ENCODE results near the gene FAM53B. TPM values are rescaled to one million over a fixed set of nuclear protein-coding genes. Genes with fewer than 3 reads are reported as not detected.

Gene FAM53B
- total RNA-seq, 1 donor from 2014 or later, result 19.3 TPM

DNA sequence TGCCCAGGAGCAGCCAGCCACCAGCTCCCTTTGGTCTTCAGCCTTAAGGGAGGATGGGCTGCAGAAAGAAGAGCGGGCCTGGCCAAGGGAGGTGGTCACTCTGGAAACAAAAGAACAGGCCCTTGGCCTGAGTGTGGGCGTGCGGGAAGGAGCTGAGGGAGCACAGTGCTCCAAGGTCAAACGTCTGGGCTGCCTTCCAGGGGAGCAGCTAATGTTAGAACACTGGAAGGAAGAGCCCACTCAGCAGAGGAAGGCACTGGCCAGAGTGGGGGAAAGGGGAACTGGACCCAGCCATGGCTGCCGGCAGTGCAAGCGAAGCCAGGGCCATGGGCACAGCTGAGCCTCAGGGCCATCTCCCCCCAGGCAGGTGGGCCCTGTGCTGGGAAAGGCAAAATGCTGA, 42.7 kb downstream of the FAM53B start:
- intact Hi-C loops (cut with micrococcal nuclease), result no loop called here
- Mint-ChIP-seq H3K36me3 (ENCODE audit: low read depth) (peaks cover 68% of the 10 kb centered on the region), H3K27ac (peak overlapping the region; percentile 96), H3K27me3 (ENCODE audit: low read depth) (no peaks in the 10 kb centered on the region), H3K4me1 (ENCODE audit: low read depth) (peaks cover 85% of the 10 kb centered on the region), H3K9me3 (no peaks in the 10 kb centered on the region), H3K4me3 (ENCODE audit: low read depth) (no peak overlapping the region)
- DNase-seq (ENCODE audit: low spot score), result no peak

DNA sequence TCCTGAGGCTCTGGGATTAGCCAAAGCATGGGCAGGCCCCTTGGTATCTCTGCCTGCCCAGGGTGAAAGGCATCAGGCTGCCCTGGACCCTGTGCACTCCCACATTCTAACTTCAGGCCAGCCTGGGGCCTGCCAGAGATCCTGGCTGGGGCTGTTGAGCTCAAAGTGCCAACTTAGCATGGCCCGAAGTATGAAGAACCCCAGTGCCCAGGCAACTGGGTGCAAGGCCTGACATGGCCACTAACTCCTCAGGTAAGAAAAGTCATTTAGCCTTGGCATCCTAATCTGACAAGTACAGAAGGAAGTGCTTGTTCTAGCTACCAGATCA, 43.2 kb downstream of the FAM53B start:
- peak overlapping the region; percentile 96 for H3K27ac Mint-ChIP-seq
- H3K9me3 Mint-ChIP-seq, result no peaks in the 10 kb centered on the region
- H3K4me3 Mint-ChIP-seq (ENCODE audit: low read depth), result no peak overlapping the region
- H3K4me1 Mint-ChIP-seq (ENCODE audit: low read depth), result peaks cover 85% of the 10 kb centered on the region
- DNase-seq (ENCODE audit: low spot score), result no peak
- no peaks in the 10 kb centered on the region for H3K27me3 Mint-ChIP-seq (ENCODE audit: low read depth)
- H3K36me3 Mint-ChIP-seq (ENCODE audit: low read depth), result peaks cover 68% of the 10 kb centered on the region
- intact Hi-C loops (cut with micrococcal nuclease), result no loop called here

DNA sequence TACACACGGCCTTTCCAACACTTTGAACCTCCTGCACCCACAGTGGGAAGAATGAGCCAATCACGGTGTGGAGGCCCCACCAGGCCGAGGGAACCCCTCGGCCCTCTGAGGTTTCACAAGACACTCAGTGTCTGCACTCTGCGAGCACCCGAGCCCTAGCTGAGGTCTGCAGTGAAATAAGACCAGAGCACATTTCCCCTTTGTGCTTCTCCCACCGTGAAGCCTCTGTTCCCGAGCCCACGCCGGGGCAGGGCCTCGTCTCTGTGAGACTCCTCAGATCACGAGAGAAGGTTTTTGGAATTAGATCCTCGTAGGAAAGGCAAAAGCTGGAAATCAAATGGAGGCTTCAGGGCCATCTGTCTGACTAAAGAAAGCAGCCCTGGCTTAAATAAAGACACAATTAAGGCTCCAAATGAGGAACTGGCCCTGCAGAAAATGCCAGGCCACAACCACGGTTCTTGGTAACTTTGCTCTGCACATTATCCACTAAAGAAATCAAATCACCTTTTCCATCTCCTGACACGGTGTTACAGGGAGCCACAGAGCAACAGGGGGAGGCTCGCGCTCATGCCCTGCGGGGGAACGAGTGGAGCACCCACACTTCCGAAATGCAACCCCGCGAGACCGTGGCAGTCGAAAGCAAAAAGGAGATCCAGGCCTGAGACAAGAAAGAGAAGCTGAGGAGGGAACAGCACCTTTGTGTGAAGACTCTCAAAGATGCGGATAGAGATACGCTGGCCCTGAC, 43.7 kb downstream of the FAM53B start:
- H3K27ac Mint-ChIP-seq, result peak overlapping the region; percentile 72
- peaks cover 68% of the 10 kb centered on the region for H3K36me3 Mint-ChIP-seq (ENCODE audit: low read depth)
- no peak overlapping the region for H3K4me3 Mint-ChIP-seq (ENCODE audit: low read depth)
- peaks cover 87% of the 10 kb centered on the region for H3K4me1 Mint-ChIP-seq (ENCODE audit: low read depth)
- intact Hi-C loops (cut with micrococcal nuclease), result no loop called here
- DNase-seq (ENCODE audit: low spot score), result no peak
- no peaks in the 10 kb centered on the region for H3K9me3 Mint-ChIP-seq
- no peaks in the 10 kb centered on the region for H3K27me3 Mint-ChIP-seq (ENCODE audit: low read depth)

DNA sequence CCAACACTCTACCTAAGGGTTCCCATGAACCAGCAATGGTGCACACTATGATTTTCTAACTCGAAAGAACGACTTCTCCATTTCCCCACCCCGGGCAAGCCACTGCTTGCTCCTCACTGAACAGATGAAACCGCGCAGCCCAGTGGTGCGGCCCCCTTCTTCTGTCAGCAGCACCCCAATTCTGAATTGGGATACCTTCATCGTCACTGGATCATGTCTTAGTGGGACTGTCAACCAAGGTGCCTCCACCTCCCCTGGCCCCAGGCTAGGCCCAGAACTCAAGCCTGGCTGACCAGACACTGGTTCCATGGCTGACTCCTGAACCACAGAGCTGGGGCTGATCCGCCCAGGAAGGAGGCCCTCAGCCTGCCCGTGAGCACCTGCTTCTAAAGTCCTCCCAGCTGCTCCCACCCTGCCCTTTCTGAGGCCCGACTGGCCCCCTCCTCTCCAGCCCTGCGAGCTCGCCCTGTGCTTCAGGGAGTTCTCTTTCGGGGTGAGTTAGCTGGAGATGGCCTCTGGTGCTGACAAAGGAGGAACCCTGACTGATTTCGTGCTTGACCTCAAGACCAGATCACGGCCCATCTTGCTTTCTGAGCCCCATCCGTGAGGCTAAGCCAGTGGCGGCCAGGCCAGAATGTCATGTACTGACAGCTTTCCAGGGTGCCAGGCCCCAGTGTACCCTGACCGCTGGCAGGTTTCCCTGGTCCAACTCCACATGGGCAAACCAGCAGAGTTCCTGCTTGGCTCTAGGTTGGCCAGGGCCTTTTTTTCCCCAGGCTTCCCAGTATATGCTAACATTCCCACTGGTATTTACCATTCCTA, 44.5 kb downstream of the FAM53B start:
- Mint-ChIP-seq H3K4me1 (ENCODE audit: low read depth) (peaks cover 92% of the 10 kb centered on the region), H3K27ac (peak overlapping the region; percentile 67), H3K9me3 (no peaks in the 10 kb centered on the region), H3K36me3 (ENCODE audit: low read depth) (peaks cover 69% of the 10 kb centered on the region), H3K4me3 (ENCODE audit: low read depth) (no peak overlapping the region), H3K27me3 (ENCODE audit: low read depth) (no peaks in the 10 kb centered on the region)
- DNase-seq (ENCODE audit: low spot score), result no peak
- intact Hi-C loops (cut with micrococcal nuclease), result loop anchor here (5.0 kb wide), 1 partner anchor 93 kb away; the partner anchor contains the start of gene EEF1AKMT2

DNA sequence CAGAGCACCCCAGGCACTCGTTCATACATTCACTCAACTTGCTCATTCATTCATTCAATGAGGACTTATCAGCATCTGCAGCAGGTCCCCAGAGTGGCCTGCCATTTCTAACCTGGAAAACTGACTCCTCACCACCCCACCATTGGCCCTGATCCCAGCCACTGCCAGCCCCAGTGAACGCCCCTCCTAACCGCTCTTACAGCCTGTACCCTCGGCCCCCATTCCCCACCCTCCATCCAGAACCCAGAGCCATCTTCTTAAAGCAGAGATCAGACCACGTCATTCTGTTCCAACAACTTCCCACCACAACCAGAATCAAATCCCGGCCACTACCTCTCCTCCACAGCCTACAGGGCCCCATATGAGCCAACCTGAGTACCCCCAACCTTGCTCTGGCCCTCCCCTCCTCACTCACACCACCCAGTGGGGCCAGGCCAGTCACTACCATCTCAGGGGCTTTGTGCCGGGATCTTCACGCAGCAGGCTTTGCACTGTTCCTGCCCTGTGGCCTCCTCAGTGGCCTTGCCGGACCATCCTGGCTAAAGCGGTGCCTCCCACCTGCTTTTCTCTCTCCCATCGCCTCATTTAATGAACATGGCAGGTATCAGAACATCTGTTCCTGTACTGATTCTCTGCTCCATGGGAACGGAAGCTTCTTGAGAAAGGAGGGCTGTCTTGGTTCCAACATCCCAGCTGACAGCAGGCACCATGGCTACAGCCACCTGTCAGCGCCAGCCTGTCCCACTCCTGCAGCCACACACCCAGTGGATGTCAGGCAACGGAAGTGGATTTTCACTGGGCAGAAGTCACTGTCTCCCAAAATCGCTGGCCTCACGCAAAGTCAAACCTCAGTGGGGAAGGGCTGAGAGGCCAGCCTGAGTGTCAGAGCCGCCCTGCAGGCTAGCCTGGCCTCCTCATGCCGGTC, 45.4 kb downstream of the FAM53B start:
- peaks cover 93% of the 10 kb centered on the region for H3K4me1 Mint-ChIP-seq (ENCODE audit: low read depth)
- intact Hi-C loops (cut with micrococcal nuclease), result loop anchor here (1.0 to 5.0 kb wide), 2 partner anchors 10 to 93 kb away; partner anchors contain the start of gene EEF1AKMT2
- no peaks in the 10 kb centered on the region for H3K27me3 Mint-ChIP-seq (ENCODE audit: low read depth)
- DNase-seq (ENCODE audit: low spot score), result no peak
- H3K36me3 Mint-ChIP-seq (ENCODE audit: low read depth), result peaks cover 68% of the 10 kb centered on the region
- H3K9me3 Mint-ChIP-seq, result no peaks in the 10 kb centered on the region
- no peak overlapping the region for H3K4me3 Mint-ChIP-seq (ENCODE audit: low read depth)
- peak overlapping the region; percentile 94 for H3K27ac Mint-ChIP-seq

DNA sequence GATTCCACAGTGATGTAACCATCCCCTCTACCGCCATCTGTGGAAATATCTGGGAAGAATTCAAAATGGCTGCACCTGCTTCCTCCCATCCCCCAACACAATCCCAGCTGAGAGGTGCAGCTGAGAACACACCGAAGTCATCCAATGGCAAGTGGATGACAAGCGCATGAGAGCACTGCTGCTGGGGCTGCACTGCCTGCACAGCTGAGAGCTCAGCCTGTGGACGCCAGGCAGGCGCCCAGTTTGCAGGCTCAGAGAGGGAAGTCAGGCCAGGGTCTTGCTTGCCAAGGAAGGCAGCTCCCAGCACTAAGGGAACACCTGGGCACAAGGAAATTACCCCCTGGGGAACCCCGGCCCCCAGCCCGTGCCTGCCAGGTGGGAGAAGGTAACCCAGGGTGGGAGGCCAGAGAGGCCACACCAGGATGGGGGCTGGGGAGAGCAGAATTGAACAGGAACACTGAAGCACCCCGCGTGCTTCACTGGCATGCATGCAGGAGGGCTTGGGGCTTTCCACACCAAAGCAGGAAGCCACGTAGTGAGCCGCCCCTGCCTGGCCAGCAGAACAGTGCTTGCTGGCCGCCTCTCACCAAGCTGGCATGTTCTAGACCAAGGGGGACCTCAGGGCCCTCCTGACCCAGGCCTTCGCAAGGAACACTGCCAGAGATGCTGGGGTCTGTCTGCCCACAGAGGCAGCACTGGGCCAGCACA, 46.2 kb downstream of the FAM53B start:
- Mint-ChIP-seq H3K27ac (peak overlapping the region; percentile 94), H3K4me3 (ENCODE audit: low read depth) (no peak overlapping the region), H3K9me3 (no peaks in the 10 kb centered on the region)

DNA sequence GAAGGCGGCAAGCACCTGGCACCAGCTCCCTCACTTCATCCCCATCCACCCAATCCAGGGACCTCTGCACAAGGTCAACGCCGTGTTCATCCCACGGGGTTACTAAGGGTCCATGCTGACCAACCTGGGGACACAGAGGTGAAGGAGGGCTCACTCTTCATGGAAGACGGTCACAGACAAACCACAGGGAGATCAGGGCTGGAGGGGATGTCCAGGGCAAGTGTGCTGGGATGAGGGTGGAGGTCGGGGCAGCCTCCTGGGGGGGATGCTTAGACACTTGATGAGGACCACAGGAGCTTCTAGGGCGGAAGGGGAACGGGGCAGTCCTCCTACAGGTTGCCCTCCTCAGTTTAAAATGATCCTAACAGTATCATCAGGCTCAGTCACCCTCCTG, 46.7 kb downstream of the FAM53B start:
- H3K9me3 Mint-ChIP-seq, result no peaks in the 10 kb centered on the region
- peaks cover 84% of the 10 kb centered on the region for H3K4me1 Mint-ChIP-seq (ENCODE audit: low read depth)
- H3K27me3 Mint-ChIP-seq (ENCODE audit: low read depth), result no peaks in the 10 kb centered on the region
- peak overlapping the region; percentile 58 for H3K4me3 Mint-ChIP-seq (ENCODE audit: low read depth)
- intact Hi-C loops (cut with micrococcal nuclease), result loop anchor here (5.0 kb wide), 1 partner anchor 95 kb away; the partner anchor contains the start of gene EEF1AKMT2
- peak overlapping the region; percentile 94 for H3K27ac Mint-ChIP-seq
- peaks cover 61% of the 10 kb centered on the region for H3K36me3 Mint-ChIP-seq (ENCODE audit: low read depth)
- no peak for DNase-seq (ENCODE audit: low spot score)

More for the DNA sequence above, 46.2 kb downstream of the FAM53B start:
- Mint-ChIP-seq H3K27me3 (ENCODE audit: low read depth) (no peaks in the 10 kb centered on the region), H3K4me1 (ENCODE audit: low read depth) (peaks cover 90% of the 10 kb centered on the region), H3K36me3 (ENCODE audit: low read depth) (peaks cover 66% of the 10 kb centered on the region)
- DNase-seq (ENCODE audit: low spot score), result no peak
- intact Hi-C loops (cut with micrococcal nuclease), result loop anchor here (1.0 to 5.0 kb wide), 2 partner anchors 9 to 94 kb away; partner anchors contain the start of gene EEF1AKMT2

DNA sequence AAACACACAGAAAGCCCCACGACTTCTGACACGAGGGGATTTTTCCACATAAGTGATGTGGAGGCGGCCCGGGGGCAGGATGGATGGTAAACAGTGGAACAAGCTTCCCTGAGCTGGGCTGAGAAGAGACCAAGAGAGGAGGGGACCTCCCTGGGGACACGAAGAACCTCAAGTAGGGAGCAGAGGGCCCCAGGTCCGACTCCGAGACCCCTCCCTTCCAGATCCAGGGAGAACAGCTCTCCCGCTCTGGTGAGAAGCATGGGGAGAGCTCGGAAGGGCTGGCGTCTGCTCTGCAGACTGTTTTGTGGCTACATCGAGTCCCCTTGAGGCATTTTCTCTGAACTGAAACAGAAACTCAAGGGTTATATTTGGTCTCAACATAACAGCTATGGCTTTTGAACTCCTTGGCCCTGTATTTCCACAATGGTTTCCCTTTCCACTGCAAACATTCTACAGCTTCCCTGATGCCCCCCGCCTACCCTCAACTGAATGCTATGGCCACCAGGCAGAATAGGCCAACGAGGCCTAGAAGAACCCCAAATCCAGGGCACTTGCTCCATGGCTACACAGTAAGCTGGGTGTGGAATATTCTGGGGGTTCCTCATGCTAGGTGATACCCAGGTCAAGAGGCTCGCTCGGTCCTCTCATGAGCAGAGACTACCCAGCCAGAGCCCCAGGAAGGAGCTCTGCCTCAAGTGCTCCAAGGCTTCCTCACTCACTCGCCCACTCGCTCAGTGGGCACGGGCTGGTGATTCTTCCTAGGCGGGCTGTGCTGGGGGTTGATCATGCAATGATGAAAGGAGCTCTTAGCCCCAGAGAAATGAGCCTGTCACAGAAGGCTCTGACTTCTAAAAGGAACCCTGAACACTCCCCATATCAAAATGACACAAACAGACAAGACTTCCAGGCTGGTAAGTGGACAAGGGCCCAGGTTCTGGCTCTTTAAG, 47.5 kb downstream of the FAM53B start:
- H3K4me1 Mint-ChIP-seq (ENCODE audit: low read depth), result peaks cover 78% of the 10 kb centered on the region
- H3K27ac Mint-ChIP-seq, result peak overlapping the region; percentile 94
- no peak for DNase-seq (ENCODE audit: low spot score)
- intact Hi-C loops (cut with micrococcal nuclease), result loop anchor here (5.0 kb wide), 1 partner anchor 96 kb away; the partner anchor contains the start of gene EEF1AKMT2
- H3K9me3 Mint-ChIP-seq, result no peaks in the 10 kb centered on the region
- no peaks in the 10 kb centered on the region for H3K27me3 Mint-ChIP-seq (ENCODE audit: low read depth)
- H3K4me3 Mint-ChIP-seq (ENCODE audit: low read depth), result peak overlapping the region; percentile 58
- peaks cover 57% of the 10 kb centered on the region for H3K36me3 Mint-ChIP-seq (ENCODE audit: low read depth)

DNA sequence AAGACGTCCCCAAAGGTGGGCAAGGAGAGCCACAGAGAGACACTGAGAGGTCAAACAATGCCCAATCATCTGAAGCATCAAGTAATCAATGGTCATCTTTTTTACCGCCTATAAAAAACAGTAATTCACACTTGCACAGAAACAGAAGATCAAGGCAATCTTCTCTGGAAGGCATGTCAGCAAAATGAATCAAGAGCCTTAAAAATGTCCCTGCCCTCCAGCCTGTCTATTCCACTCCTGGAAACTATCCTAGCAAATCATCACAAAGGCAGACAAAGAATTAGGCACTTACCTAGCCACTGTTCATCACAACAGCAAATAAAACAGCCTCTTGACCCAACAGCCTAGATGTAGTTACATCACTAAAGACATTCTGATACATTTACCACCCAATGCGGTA, 48.9 kb downstream of the FAM53B start:
- Mint-ChIP-seq H3K4me1 (ENCODE audit: low read depth) (peaks cover 76% of the 10 kb centered on the region), H3K9me3 (no peaks in the 10 kb centered on the region), H3K4me3 (ENCODE audit: low read depth) (peak overlapping the region; percentile 9), H3K27ac (peak overlapping the region; percentile 94), H3K27me3 (ENCODE audit: low read depth) (no peaks in the 10 kb centered on the region), H3K36me3 (ENCODE audit: low read depth) (peaks cover 64% of the 10 kb centered on the region)
- DNase-seq (ENCODE audit: low spot score), result no peak
- intact Hi-C loops (cut with micrococcal nuclease), result loop anchor here (5.0 kb wide), 1 partner anchor 97 kb away; the partner anchor contains the start of gene EEF1AKMT2

DNA sequence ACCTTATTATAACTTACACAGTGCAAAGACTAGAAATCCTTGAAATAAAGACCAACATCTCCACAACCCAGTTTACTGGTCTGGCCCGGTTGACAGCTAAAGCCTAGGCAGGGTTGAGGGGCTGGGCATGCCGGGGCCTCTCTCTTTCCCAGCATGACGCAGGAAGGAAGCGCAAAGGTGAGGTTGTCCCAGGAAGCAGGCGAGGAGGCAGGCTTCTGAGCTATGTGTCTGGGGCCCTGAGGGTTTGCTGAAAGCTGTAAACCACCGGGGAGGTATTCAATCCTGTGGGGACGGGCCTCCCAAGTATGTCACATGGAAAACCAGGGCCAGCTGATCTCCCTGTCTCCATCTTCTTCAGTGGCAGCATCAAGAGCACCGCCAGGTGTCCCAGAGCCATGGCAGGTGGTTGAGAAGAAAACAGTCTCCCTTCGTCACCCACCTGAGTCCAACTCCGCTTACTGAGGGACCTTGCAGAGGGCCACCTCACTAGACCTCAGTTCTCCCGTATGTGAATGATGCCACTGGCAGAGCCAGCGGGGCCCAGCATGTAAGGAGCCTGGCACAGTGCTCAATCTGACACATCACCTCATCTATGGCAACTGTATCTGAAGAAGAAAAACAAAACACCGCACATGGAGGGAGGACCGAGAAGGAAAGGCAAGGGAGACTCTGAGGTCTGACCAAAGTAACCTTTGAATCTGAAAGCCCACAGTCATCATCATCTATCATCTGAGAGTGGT, 49.5 kb downstream of the FAM53B start:
- H3K4me1 Mint-ChIP-seq (ENCODE audit: low read depth), result peaks cover 79% of the 10 kb centered on the region
- DNase-seq (ENCODE audit: low spot score), result no peak
- H3K27me3 Mint-ChIP-seq (ENCODE audit: low read depth), result no peaks in the 10 kb centered on the region
- no peaks in the 10 kb centered on the region for H3K9me3 Mint-ChIP-seq
- intact Hi-C loops (cut with micrococcal nuclease), result loop anchor here (5.0 kb wide), 1 partner anchor 98 kb away; the partner anchor contains the start of gene EEF1AKMT2
- H3K36me3 Mint-ChIP-seq (ENCODE audit: low read depth), result peaks cover 65% of the 10 kb centered on the region
- peak overlapping the region; percentile 94 for H3K27ac Mint-ChIP-seq
- H3K4me3 Mint-ChIP-seq (ENCODE audit: low read depth), result peak overlapping the region; percentile 9
